ENCODE measurements around the gene SLC34A3. TPM values are rescaled to one million over a fixed set of nuclear protein-coding genes. Genes with fewer than 3 reads are reported as not detected.
A peak's percentile ranks its signal among the peaks of the same experiment; 100 is the strongest.
"Not testable (repeated sequence)": the region's sequence is repeated elsewhere in the genome, so short reads cannot be mapped to it uniquely, and the experiment has no call there.

The SLC34A3 gene
- total RNA-seq, 1 donor from 2014 or later, result not detected

DNA sequence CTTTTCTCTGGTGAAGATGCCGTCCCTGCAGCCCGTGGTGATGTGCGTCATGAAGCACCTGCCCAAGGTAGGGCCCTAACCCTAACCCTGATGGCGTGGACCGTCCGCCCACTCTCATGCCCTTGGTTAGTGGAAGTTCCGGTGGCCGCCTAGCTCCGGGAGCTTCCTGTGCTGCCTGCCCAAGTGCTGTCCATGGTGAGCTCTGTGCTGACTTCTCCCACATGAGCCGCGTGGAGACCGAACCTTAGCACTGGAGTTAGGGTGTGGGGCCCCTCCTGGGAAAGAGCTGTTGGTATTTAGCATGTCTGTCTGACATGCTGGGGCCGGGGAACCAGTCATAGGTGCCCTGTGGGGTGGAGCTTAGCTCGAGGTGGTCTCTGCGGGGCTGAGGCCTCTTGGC is 25.7 kb downstream of the SLC34A3 start:
- TF ChIP-seq, protein P1, sequence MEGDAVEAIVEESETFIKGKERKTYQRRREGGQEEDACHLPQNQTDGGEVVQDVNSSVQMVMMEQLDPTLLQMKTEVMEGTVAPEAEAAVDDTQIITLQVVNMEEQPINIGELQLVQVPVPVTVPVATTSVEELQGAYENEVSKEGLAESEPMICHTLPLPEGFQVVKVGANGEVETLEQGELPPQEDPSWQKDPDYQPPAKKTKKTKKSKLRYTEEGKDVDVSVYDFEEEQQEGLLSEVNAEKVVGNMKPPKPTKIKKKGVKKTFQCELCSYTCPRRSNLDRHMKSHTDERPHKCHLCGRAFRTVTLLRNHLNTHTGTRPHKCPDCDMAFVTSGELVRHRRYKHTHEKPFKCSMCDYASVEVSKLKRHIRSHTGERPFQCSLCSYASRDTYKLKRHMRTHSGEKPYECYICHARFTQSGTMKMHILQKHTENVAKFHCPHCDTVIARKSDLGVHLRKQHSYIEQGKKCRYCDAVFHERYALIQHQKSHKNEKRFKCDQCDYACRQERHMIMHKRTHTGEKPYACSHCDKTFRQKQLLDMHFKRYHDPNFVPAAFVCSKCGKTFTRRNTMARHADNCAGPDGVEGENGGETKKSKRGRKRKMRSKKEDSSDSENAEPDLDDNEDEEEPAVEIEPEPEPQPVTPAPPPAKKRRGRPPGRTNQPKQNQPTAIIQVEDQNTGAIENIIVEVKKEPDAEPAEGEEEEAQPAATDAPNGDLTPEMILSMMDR (IDR thresholded peaks at IDR 0.05; ENCODE audit: borderline replicate concordance), result no peak
- DNase-seq, result no peak
- Histone ChIP-seq H3K36me3 (peaks cover 33% of the 10 kb centered on the region), H3K4me3 (peak overlapping the region; percentile 93), H3K27me3 (ENCODE audit: low read depth) (no peaks in the 10 kb centered on the region), H3K4me1 (peaks cover 41% of the 10 kb centered on the region), H3K9me3 (replicated peaks) (no peaks in the 10 kb centered on the region), H3K27ac (replicated peaks) (no peak overlapping the region)
- intact Hi-C loops (cut with micrococcal nuclease), result no loop called here

DNA sequence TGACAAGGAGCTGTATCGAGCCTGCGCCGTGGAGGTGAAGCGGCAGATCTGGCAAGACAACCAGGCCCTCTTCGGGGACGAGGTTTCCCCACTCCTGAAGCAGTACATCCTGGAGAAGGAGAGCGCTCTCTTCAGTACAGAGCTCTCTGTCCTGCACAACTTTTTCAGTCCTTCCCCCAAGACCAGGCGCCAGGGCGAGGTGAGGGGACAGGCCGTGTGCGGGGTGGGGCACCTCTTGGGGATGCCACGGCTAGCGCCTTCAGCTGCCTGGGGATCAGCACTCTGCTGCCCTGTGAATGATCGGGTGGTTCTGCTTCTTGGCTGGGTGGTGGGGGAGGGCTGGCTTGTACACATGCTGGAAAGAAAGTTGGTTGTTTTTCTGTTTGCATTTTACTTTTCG is 26.2 kb downstream of the SLC34A3 start:
- no peaks in the 10 kb centered on the region for H3K9me3 ChIP-seq (replicated peaks)
- H3K4me3 ChIP-seq, result peak overlapping the region; percentile 93
- H3K4me1 ChIP-seq, result peaks cover 43% of the 10 kb centered on the region
- TF ChIP-seq, protein P1 (IDR thresholded peaks at IDR 0.05; ENCODE audit: borderline replicate concordance), result no peak
- no peak overlapping the region for H3K27ac ChIP-seq (replicated peaks)
- no peak for DNase-seq
- intact Hi-C loops (cut with micrococcal nuclease), result no loop called here
- no peaks in the 10 kb centered on the region for H3K27me3 ChIP-seq (ENCODE audit: low read depth)
- H3K36me3 ChIP-seq, result peaks cover 33% of the 10 kb centered on the region

DNA sequence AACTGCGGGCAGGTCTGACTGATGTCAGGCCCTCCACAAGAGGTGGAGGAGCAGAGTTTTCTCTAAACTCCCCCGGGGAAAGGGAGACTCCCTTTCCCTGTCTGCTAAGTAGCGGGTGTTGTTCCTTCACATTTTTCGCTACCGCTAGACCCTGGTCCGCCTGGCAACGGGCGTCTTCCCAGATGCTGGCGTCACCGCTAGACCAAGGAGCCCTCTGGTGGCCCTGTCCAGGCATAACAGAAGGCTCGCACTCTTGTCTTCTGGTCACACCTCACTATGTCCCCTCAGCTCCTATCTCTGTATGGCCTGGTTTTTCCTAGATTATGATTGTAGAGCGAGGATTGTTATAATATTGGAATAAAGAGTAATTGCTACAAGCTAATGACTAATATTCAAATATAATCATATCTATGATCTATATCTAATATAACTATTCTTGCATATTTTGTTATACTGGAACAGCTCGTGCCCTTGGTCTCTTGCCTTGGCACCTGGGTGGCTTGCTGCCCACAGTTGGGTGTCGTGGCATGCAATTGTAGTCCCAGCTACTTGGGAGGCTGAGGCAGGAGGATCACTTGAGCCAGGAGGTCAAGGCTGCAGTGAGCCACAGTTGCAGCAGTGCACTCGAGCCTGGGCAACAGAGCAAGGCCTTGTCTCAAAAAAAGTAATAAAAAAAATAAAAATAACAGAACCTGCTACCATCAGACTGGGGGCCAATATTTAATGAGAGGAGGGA is 31.6 kb downstream of the SLC34A3 start:
- TF ChIP-seq, protein P1 (IDR thresholded peaks at IDR 0.05; ENCODE audit: borderline replicate concordance), result peak; percentile 70
- DNase-seq; intact Hi-C loops (cut with micrococcal nuclease); H3K27me3 ChIP-seq (ENCODE audit: low read depth); H3K27ac ChIP-seq (replicated peaks); H3K4me3 ChIP-seq; H3K9me3 ChIP-seq (replicated peaks): not testable (repeated sequence)
- Histone ChIP-seq H3K4me1 (peaks cover 29% of the 10 kb centered on the region), H3K36me3 (peaks cover 63% of the 10 kb centered on the region)

DNA sequence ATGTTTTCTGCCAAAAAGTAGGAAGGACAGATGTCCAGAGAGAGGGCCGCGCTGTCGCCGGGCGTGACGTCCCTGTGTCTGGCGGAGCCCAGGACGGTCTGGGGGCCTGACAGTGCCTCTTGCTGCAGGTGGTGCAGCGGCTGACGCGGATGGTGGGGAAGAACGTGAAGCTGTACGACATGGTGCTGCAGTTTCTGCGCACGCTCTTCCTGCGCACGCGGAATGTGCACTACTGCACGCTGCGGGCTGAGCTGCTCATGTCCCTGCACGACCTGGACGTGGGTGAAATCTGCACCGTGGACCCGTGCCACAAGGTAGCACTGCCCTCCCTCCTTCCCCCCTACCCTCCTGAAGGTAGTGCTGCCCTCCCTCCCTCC is 32.2 kb downstream of the SLC34A3 start:
- no peak for DNase-seq
- Histone ChIP-seq H3K4me1 (peaks cover 35% of the 10 kb centered on the region), H3K27ac (replicated peaks) (no peak overlapping the region), H3K27me3 (ENCODE audit: low read depth) (no peaks in the 10 kb centered on the region), H3K9me3 (replicated peaks) (no peaks in the 10 kb centered on the region), H3K36me3 (peaks cover 65% of the 10 kb centered on the region), H3K4me3 (no peak overlapping the region)
- TF ChIP-seq, protein P1 (IDR thresholded peaks at IDR 0.05; ENCODE audit: borderline replicate concordance), result no peak
- intact Hi-C loops (cut with micrococcal nuclease), result no loop called here

DNA sequence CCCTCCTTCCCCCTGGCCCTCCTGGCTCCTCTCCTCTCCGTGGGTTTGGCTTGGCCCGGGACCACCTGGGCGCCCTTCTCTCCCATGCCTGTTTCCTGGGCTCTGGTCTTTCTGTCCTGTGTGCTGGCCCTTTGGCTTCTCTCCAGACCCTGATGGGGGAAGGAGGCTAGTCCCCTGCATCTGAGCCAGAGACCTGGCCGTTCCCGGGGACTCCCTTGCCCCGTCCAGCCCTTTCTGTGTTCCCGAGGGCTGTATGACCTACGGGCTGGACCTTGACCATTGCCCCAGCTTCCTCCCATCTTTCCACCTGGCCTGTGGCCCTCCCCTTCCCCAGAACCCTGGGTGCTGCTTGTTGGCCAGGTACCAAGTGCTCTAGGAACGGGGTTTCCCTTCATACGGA is 32.8 kb downstream of the SLC34A3 start:
- no peaks in the 10 kb centered on the region for H3K27me3 ChIP-seq (ENCODE audit: low read depth)
- no peak overlapping the region for H3K4me3 ChIP-seq
- intact Hi-C loops (cut with micrococcal nuclease), result no loop called here
- TF ChIP-seq, protein P1 (IDR thresholded peaks at IDR 0.05; ENCODE audit: borderline replicate concordance), result no peak
- H3K9me3 ChIP-seq (replicated peaks), result no peaks in the 10 kb centered on the region
- peaks cover 59% of the 10 kb centered on the region for H3K36me3 ChIP-seq
- H3K4me1 ChIP-seq, result peaks cover 41% of the 10 kb centered on the region
- no peak for DNase-seq
- H3K27ac ChIP-seq (replicated peaks), result no peak overlapping the region
